DMS53 (cell line): ENCODE measurements around the gene GLRX3.

ENCODE experiments used
- DNase-seq: peaks from one replicate; lab custom pipeline; 2025; lab: John Stamatoyannopoulos, UW

GLRX3 gene

DNA sequence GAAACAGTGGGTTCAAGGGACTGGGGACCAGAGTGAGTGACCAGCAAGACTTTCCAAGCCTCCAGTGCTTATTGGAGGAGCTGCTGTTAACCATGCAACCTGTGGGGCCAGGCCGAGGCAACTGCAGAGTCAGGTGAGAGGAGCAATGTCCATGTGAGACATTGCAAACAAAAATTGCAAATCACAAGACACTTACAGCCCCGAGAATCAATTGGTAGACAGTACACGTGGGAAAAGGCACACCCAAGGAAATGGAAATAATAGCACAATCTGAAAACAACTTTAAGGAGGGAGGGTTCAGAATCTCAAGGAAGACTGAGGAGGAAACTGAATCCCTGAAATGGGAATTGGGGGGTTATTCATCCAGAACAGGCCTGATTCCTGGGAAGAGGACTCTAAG is 72.6 kb downstream of the GLRX3 start:
- DNase-seq = no peak

DNA sequence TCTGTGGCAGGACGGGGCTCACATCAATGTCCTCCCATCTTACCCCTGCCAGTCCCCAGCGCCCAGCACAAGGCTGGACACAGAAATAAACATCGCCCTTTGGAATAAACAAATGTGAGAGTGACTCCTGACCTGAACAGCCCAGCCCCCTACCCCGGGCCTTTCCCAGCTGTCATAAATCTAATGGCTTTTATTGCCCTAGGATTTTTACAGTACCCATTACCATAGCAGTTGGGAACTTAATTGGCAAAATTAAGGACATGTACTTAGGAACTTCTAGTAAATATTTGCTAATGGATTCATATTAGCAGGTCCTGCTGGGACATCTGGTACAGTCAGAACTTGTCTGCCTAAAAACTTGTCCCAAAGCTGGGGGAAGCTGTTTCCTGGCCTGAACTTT is 76.6 kb downstream of the GLRX3 start:
- no peak for DNase-seq

DNA sequence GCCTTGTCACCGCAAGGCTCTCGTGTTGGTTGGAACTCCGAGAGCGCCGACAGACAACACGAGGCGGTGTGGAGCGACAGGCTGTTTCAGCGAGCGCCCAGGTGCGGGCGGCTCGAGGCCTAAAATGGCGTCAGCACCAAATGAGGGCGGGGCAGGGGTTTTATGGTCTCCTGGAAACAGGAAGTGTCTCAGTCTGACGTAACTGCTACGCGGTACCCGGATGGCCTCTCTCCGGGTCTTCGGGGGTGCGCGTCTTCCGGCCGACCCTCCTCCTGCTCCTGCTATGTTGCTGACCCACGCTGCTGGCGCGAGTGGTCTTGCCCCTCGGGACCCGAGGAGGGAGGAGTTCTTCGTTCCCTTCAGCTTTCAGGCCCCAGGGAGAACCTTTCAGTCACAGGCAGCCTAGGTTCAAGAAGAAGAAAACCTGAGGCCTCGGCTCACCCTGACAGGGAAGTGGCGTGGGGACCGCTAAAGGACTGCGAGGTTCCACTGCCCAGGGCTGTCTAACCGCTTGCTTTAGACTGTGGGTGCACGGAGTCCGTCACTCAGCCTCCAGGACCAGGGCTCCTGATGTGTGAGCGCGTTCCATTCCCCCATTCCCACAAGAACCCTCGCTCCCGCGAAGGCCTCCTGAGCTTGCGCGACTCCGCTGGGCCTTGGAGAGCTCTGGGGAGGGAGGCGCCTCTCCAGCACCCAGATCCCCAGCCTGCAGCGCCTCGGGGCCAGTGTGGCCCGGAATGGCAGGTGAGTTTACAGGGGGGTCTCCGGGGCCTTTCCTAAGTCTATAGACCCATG is 77.3 kb downstream of the GLRX3 start:
- DNase-seq = no peak

DNA sequence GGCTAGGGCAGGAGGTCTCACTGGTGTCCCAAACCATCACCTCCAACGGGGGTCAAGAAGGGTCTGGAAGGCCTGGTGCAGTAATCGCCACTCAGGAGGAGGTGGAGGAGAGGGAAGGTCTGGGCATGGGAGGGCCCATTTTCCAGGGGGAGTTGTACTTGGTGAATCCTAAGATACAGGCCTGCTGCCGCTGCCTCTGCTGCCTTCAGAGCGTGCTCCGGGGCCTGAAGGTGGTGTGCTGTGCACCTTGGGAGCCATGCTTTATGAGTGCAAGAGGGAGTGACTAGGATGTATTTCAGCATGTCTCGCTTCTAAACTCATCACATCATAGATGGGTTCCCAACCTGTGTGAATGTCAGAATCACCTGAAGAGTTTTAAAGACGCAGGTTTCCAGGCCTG is 78.2 kb downstream of the GLRX3 start:
- no peak for DNase-seq

DNA sequence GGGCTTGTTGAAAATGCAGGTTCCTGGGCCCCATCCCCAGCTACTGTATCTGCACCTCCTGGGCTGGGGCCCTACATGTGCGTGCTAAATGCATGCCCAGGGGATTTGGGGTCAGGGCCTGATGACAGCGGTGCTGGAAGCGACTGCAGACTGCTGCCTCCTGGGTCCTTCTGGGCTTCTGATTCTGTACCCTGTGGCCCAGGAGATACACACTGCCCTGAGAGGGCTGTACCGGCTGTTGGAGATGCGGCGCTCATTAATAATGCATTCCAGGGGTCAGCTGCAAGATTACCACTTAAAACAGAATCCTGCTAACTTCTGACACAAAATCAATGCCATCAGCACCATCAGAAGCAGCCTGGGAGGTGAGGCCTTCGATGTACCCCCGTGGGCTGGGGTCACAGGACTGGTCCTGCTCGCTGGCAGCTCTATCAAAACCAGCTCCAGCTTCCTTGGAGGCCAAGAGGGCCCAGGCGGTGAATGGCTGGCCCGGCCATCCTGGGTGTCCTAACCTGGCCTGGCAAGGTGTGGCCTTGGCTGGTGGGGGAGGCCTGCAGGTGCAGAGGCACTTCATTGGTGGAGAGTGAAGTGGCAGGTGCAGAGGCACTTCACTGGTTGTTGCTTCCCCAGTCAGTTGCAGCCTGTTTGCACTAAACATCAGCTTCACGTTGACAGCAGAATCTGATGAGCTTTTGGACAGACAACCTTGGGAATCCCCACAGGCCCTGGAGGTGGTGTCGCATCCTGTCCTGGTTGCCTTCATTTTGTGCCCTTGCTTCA is 79.2 kb downstream of the GLRX3 start:
- peak; percentile 21 for DNase-seq

DNA sequence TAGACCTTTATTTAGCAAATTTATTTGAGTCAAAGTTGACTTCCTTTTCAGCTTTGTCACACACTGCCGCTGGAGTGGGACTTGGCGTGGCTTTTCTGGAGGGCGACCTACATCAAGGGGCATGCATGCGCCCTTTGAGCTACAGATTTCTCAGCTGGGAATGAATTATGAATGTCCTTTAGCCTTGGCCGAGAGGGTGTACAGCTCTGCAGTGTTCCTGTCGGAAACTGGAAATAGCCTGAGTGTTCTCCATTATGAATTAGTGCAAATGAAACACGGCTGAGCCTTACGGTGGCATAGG is 79.7 kb downstream of the GLRX3 start:
- no peak for DNase-seq

DNA sequence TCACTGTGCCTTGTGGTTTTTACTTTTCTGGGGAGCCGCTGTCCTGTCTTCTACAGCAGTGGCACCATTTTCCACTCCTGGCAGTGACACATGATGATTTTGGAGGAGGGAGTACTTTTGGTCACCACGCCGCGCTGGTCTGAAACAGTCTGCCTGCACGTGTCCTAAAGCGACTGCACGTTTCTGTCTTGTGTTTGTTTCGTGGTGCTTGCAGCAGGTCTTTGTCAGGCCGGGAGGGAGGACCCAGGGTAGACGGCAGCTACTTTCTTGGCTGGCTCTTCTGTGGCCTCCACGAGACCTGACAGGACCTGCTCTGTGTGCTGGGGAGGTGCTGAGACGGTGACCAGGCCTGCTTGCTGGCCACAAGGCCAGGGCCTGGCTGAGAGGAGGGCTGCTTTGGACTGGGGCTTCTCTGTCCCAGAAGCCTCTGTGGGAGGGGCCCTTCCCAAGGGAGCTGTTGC is 82.0 kb downstream of the GLRX3 start:
- no peak for DNase-seq

DNA sequence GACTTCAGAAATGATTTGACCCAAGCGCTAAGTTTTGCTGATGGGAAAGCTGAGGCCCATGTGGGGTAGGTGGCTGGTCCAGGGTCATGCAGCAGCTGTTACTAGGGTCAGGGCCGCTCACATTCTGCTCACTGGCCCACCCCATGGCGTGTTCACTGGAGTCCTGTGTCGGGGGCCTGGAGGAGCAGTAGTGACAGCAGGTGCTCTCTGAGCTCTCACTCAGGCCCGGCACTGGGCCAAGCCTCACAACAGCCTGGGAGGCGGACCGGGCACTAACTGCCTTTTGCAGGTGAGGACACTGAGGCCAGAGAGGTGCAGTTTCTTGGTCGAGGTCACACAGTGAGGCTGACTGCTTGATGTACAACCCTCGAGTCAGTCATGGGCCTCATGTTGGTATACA is 82.7 kb downstream of the GLRX3 start:
- no peak for DNase-seq

DNA sequence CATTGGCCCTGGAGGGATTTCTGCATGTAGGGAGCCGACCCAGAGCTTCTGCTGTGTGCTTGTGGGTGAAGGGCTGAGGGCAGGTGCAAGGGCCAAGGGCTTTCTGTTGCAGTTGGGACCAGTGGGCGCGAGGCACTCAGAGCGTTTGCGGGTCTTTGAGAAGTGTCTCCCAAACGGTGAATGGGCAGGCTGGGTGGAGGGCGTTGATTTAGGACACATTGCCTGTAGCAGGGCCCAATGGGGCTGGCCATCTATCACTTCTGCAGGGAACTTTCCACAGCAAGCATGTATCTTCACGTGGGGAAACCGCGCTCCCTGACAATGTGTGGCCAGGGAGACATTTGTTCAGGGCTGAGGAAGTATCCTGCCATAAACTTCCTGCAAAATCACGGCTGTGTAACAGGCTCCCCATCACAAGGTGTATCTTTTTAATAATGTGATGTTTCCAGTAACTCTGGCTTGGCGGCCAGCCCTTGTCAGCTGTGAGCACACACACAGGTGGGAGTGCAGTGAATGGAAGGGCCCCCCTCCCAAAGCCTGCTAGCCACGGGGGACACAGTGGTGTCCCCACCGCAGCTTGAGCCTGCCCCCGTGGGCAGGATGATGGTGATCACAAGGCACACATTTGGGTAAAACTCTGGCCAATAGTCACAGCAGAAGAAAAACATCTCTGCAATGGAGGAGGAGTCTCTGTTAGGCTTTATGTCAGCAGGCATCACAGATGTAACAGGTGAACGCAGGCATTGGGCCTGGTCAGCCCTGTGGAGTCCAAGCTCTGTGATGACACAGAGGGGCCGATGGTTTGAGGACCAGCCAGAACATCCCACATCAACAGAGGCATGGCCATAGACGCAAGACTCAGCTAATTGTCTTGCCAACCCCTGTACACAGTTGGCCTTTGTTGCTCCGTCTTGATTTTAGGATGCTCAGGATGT is 84.3 kb downstream of the GLRX3 start:
- no peak for DNase-seq

DNA sequence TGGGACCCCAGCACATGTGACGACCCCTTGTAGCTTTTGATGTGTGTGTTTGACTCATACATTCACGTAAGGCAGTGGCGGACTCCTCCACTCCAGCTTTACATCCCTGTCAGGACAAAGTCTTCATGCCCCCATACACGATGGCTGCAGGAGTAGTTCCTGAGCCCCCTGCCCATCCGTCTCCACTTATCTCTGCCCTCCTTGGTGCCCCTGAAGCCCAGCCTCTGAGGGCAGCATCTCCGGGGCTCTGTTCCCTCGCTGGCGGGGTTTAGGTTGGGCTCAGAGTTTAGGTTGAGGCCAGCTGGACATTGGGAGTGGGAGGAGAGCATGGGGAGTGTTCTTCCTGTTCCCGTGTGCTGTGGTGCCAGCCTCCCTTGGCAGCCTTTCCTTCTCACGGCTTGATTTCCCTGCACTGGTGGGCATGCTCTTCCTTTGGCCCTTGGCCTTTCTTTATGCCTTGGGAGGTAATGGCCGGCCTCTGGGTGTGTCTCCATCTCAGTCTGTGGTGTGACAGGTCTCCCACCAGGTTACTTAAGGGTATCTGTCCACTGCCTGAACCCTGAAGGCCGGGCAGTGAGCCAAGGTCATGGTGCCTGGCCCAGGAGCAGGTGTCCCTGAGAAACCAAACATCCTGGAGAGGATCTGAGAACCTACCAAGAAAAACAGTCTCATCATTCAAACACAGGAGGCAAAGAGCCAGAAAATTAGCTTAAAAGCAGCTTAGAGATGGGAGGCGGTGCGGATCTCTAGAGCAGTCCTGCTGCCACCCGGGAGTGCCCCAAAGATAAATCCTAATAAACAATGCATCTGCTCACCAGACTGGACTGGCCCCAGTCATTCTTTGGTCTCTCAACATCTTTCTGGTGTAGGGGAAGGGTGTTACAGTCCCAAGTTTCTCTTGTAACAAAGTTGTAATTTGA is 85.5 kb downstream of the GLRX3 start:
- no peak for DNase-seq

DNA sequence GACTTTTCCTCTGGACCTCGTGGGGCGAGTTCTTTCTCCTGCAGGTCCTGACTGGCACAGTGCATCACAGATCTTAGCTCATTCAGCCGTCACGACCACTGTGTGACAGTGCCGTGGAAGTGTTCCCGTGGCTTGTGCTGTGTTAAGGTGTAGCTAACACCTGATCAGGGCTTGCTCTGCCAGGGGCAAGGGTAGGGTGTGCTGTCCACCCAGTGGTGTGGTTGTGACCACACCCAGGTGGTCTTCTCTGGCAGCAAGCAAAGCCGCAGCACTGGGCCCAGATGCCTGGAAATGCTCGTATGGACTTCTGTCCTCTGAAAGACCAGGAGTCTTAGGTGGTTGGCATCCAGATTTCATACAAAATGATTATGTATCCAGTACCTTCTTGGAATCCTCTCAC is 86.2 kb downstream of the GLRX3 start:
- DNase-seq = no peak

DNA sequence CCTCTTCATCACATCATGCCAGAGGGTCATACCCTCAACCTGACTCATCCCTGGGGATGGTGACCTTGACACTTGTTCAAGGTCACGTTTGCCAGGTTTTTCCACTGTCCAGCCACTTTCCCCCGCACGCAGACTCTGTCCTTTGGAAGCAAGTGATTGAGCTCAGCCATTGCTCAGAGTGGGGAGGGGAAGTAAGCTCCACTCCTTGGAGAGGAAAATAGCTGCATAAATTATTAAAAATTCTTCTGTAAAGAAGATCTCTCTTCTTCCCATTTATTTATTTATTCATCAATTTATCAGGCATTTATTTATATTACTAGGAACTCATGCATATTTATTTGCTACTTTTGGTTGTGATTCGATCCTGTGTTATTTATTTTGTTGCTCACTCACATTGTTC is 88.0 kb downstream of the GLRX3 start:
- DNase-seq = no peak

DNA sequence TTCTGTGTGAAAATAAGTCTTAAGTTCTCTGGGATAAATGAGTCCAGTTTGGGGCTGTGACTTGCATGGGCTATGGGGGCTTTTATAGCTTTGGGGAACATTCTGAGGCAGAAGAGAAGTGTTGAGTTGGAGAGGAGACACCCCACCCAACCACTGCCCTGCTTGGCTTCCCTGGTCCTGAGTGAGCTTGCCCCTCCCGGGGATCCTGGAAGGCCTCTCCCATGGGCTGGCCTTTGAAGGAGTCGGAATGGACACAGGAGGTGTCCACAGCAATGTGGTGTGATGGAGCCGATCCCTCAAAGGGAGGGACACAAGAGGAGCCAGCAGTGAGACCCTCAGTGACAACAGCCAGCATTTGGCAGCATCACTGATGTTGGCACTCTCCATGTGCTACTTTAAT is 89.8 kb downstream of the GLRX3 start:
- DNase-seq = no peak

DNA sequence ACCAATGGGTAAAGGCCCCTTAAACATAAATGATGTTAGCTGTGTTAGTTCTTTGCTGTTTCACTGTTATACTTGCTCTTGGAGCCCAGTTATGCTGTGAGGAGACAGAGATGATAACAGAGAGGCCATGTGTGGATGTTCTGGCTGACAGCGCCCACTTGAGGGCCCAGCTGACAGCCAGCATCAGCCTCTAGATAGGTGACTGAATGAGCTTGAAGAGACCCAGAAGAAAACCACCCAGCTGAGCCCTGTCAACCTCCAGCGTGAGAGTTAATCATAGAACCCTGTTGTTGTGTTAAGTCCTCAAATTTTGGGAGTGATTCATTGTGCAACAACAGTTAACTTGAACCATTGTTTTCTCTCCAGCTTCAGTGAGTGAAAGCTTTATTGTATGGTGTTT is 91.7 kb downstream of the GLRX3 start:
- no peak for DNase-seq
